ENCODE measurements around the gene PPIP5K2. TPM values are rescaled to one million over a fixed set of nuclear protein-coding genes. Genes with fewer than 3 reads are reported as not detected.
"Not testable (repeated sequence)": the region's sequence is repeated elsewhere in the genome, so short reads cannot be mapped to it uniquely, and the experiment has no call there.

Gene PPIP5K2
- total RNA-seq, 6 experiments from 2014 or later, result 54.9 to 75.2 (median 61.2) TPM

DNA sequence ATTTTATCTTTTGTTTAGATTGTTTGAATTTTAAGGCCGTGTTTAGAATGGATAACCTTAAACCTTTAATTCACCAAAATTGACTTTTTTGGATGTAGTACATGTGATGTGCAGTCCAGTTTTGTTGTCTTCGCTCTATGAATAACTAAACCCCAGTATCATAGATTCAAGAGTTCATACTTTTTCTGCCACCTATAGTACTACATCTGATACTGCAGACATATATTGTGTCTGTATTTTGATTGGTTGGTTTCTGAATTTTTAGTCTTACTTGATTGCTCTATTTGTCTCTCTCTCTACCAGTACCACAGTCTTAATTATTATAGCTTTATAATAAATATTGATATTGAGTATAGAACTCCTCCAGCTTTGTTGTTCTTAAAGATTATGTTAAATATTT, 58.1 kb downstream of the PPIP5K2 start:
- TF ChIP-seq, protein P1, sequence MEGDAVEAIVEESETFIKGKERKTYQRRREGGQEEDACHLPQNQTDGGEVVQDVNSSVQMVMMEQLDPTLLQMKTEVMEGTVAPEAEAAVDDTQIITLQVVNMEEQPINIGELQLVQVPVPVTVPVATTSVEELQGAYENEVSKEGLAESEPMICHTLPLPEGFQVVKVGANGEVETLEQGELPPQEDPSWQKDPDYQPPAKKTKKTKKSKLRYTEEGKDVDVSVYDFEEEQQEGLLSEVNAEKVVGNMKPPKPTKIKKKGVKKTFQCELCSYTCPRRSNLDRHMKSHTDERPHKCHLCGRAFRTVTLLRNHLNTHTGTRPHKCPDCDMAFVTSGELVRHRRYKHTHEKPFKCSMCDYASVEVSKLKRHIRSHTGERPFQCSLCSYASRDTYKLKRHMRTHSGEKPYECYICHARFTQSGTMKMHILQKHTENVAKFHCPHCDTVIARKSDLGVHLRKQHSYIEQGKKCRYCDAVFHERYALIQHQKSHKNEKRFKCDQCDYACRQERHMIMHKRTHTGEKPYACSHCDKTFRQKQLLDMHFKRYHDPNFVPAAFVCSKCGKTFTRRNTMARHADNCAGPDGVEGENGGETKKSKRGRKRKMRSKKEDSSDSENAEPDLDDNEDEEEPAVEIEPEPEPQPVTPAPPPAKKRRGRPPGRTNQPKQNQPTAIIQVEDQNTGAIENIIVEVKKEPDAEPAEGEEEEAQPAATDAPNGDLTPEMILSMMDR (IDR thresholded peaks at IDR 0.05), result peak; percentile 36; the same call in 1 of the 2 replicates
- no peak overlapping the region for H3K4me3 Mint-ChIP-seq
- H3K4me1 Mint-ChIP-seq (ENCODE audit: low read depth), result no peaks in the 10 kb centered on the region

DNA sequence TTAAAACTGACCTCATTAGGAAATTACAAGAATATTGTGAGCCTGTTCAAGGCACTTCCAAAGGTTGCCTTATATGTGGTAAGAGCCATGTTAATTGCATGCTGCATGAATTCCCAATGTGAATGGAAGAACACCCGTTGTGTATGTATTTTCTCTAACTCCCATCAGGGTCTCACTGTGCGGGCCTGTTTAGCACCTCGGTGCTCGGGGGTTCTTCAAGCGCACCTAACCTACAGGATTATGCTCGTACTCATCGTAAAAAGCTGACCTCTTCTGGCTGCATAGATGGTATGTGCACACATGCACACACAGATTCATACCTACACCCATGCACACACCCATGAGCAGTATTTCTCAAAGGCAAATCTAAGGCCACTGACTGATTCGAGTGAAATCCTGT, 66.1 kb downstream of the PPIP5K2 start:
- Mint-ChIP-seq H3K4me3 (no peak overlapping the region), H3K4me1 (ENCODE audit: low read depth) (no peaks in the 10 kb centered on the region), H3K27me3 (ENCODE audit: insufficient read depth) (no peaks in the 10 kb centered on the region; the same call in 1 of the 2 replicates), H3K9me3 (no peaks in the 10 kb centered on the region), H3K36me3 (ENCODE audit: low read depth) (peaks cover 10% of the 10 kb centered on the region; the same call in 1 of the 2 replicates), H3K27ac (no peak overlapping the region)
- DNase-seq, result no peak
- TF ChIP-seq, protein P1 (IDR thresholded peaks at IDR 0.05), result no peak

More for the DNA sequence above, 58.1 kb downstream of the PPIP5K2 start:
- Mint-ChIP-seq H3K9me3 (no peaks in the 10 kb centered on the region), H3K27ac (no peak overlapping the region), H3K27me3 (ENCODE audit: insufficient read depth) (no peaks in the 10 kb centered on the region; the same call in 1 of the 2 replicates), H3K36me3 (ENCODE audit: low read depth) (peaks cover 9% of the 10 kb centered on the region)
- DNase-seq, result no peak

DNA sequence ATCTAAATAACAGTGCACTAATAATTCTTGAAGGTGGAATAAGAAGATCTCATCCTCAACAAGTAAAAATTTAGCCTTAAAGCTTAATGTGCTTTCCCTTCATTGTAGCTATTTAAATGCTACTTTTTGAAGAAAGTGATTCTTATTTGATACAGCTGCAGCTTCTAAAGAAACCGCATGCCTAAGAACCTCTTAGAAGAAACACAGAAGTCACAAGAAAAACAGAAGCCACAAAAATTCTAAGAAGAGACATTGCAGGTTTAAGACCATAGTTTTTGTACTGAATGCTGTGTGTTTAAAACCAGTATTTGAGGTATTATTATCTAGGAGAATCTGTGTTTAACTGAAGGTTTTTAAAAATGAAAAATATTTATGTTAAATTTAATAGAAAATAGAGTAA, 68.3 kb downstream of the PPIP5K2 start:
- H3K9me3 Mint-ChIP-seq, result no peaks in the 10 kb centered on the region
- peaks cover 4% of the 10 kb centered on the region; the same call in 1 of the 2 replicates for H3K36me3 Mint-ChIP-seq (ENCODE audit: low read depth)
- H3K4me1 Mint-ChIP-seq (ENCODE audit: low read depth), result no peaks in the 10 kb centered on the region
- TF ChIP-seq, protein P1 (IDR thresholded peaks at IDR 0.05), result no peak
- no peak overlapping the region for H3K27ac Mint-ChIP-seq
- DNase-seq, result no peak
- no peaks in the 10 kb centered on the region for H3K27me3 Mint-ChIP-seq (ENCODE audit: insufficient read depth)
- H3K4me3 Mint-ChIP-seq, result no peak overlapping the region

DNA sequence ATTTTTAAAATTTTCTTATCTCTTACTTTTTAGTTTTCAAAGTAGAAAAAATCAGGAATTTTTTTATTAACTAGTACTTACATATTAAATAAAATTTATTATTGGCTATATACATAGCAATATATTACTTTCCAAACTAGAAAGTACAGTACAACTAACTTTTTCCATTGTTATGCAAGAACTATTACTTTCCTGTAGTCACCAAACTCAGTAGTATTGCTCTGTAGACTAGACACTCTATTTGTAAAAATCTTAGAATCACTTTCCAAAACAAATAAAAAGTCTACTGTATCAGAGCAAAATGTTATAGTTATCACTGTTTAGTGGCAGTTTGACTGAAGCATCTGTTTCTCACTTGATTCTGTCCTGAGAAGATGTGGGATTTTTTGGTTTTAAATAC, 83.1 kb downstream of the PPIP5K2 start:
- DNase-seq, result no peak
- no peak overlapping the region for H3K27ac Mint-ChIP-seq
- no peak overlapping the region for H3K4me3 Mint-ChIP-seq
- peaks cover 16% of the 10 kb centered on the region for H3K4me1 Mint-ChIP-seq (ENCODE audit: low read depth)
- no peaks in the 10 kb centered on the region for H3K27me3 Mint-ChIP-seq (ENCODE audit: insufficient read depth)
- no peaks in the 10 kb centered on the region; the same call in 1 of the 2 replicates for H3K9me3 Mint-ChIP-seq
- TF ChIP-seq, protein P1 (IDR thresholded peaks at IDR 0.05), result no peak
- peaks cover 33% of the 10 kb centered on the region for H3K36me3 Mint-ChIP-seq (ENCODE audit: low read depth)

DNA sequence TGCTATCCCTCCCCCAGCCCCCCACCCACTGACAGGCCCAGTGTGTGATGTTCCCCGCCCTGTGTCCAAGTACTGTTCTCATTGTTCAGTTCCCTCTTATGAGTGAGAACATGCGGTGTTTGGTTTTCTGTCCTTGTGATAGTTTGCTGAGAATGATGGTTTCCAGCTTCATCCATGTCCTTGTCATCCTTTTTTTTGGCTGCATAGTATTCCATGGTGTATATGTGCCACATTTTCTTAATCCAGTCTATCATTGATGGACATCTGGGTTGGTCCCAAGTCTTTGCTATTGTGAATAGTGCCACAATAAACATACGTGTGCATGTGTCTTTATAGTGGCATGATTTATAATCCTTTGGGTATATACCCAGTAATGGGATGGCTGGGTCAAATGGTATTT, 84.9 kb downstream of the PPIP5K2 start:
- not testable (repeated sequence) for H3K27me3 Mint-ChIP-seq (ENCODE audit: insufficient read depth); DNase-seq

DNA sequence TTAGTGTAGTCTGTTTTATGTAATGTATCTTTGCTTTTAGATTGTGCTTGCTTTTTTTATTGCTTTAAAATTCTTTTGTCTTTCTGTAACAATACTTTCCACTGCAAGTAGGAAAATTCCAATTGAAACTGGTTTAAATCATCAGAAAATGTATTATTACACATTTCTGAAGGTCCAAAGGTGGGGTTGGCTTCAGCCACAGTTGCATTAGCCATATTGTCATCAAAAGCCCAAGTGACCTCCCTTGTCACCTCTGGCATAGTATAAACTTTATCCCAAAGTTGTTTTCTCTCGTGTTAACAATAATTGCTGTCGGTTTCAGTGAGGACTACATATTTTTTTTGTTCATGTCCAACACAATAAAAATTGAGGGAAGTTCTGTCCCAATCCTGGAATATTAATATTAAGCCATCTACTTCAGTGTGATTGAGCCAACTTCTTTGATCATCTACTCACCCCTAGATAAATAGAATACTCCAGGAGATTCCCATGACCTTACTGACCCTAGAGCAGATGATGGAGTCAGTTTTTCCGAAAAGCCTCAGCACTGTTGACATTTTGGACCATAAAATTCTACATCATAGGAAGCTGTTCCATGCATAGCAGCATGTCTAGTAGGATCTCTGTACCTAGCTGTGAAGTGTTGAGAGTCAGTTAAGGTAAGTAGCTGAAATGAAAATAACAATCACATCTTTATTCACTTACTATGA, 86.0 kb downstream of the PPIP5K2 start:
- H3K27me3 Mint-ChIP-seq (ENCODE audit: insufficient read depth), result peaks cover 3% of the 10 kb centered on the region; the same call in 1 of the 2 replicates
- H3K27ac Mint-ChIP-seq, result no peak overlapping the region
- H3K9me3 Mint-ChIP-seq, result no peaks in the 10 kb centered on the region; the same call in 1 of the 2 replicates
- H3K4me1 Mint-ChIP-seq (ENCODE audit: low read depth), result peaks cover 16% of the 10 kb centered on the region
- DNase-seq, result no peak
- TF ChIP-seq, protein P1 (IDR thresholded peaks at IDR 0.05), result no peak
- no peak overlapping the region for H3K4me3 Mint-ChIP-seq
- peaks cover 23% of the 10 kb centered on the region for H3K36me3 Mint-ChIP-seq (ENCODE audit: low read depth)

More for the DNA sequence above, 84.9 kb downstream of the PPIP5K2 start:
- not testable (repeated sequence) for H3K9me3 Mint-ChIP-seq, H3K27ac Mint-ChIP-seq, H3K4me3 Mint-ChIP-seq
- Mint-ChIP-seq H3K4me1 (ENCODE audit: low read depth) (peaks cover 13% of the 10 kb centered on the region), H3K36me3 (ENCODE audit: low read depth) (peaks cover 27% of the 10 kb centered on the region)

All from HFFc6 (cell line).